Uterus (tissue), 4 donors: Measurements from ENCODE around the gene MKKS. TPM values are rescaled to one million over a fixed set of nuclear protein-coding genes. Genes with fewer than 3 reads are reported as not detected.

Experiments used
- DNase-seq, 2 donors: peaks; one replicate each; pipeline ENCODE4 v3.0.0-alpha.2; 2019 to 2020
- H3K27ac ChIP-seq, 2 donors: fragments of 200-600 bp; sonication (generic); 1 replicate in 1 of 2; 2 replicates in 1 of 2; pipeline ENCODE4 v1.5.1; 2016 to 2018
- H3K27me3 ChIP-seq, 2 donors: fragments of 200-600 bp; sonication (generic); one replicate each; pipeline ENCODE4 v1.5.1; 2018 to 2019; ENCODE audit warnings: control low read depth in 1 of 2
- H3K36me3 ChIP-seq, 2 donors: fragments of 200-600 bp; sonication (generic); one replicate each; pipeline ENCODE4 v1.5.1; 2019; ENCODE audit warnings: control low read depth in 1 of 2
- H3K4me1 ChIP-seq, 2 donors: fragments of 200-600 bp; sonication (generic); one replicate each; pipeline ENCODE4 v1.5.1; 2018 to 2019; ENCODE audit warnings: control low read depth in 1 of 2
- H3K4me3 ChIP-seq, 2 donors: fragments of 200-600 bp; sonication (generic); 1 replicate in 1 of 2; 2 replicates in 1 of 2; pipeline ENCODE4 v1.5.1; 2018 to 2019; ENCODE audit warnings: mild to moderate bottlenecking in 1 of 2
- H3K9me3 ChIP-seq, 2 donors: fragments of 200-600 bp; sonication (generic); one replicate each; pipeline ENCODE4 v1.5.1; 2019; ENCODE audit warnings: control low read depth in 1 of 2
- CTCF ChIP-seq, 4 experiments: fragments of 200-600 bp in 2 of 4; fragments of 450-650 bp in 2 of 4; sonication (generic) in 2 of 4; IDR thresholded peaks; one replicate each; pipeline ENCODE4 v1.5.1; 2016 to 2019; ENCODE audit warnings: antibody characterized with exemption in 4 of 4, mild to moderate bottlenecking in 2 of 4, moderate library complexity in 1 of 4
- POLR2A ChIP-seq, 2 donors: fragments of 450-650 bp; IDR thresholded peaks; one replicate each; pipeline ENCODE4 v1.6.1; 2016; ENCODE audit warnings: antibody characterized with exemption in 2 of 2, mild to moderate bottlenecking in 1 of 2, moderate library complexity in 1 of 2
- intact Hi-C: fragments of 100-400 bp; cut with DNase I; formaldehyde crosslinking; loops from one replicate; pipeline ENCODE4 v1.15.1; 2023; ENCODE audit warnings: low total_unique reads
- total RNA-seq, 4 donors: library from RNA; depleted of rRNA in 3 of 4; stranded (reverse); fragments of >200 nt in 3 of 4; gene quantifications; one replicate each; pipeline versions ENCODE4 v1.1.0 to v1.2.4, GENCODE V29; 2014 to 2023
- donor health status: DM: yes; HTN: yes; CAD: no.

MKKS gene
- total RNA-seq, 4 donors from 2014 or later = 15.9 to 27.9 (median 20.3) TPM

GRCh38 chr20:10476319-10476724 is 42.3 kb upstream of the MKKS start:
- TF ChIP-seq CTCF (IDR thresholded peaks at IDR 0.05) (no peak), POLR2A (IDR thresholded peaks at IDR 0.05) (no peak)
- no peak overlapping the region for H3K4me3 ChIP-seq
- intact Hi-C loops = no loop called here
- H3K36me3 ChIP-seq = no peaks in the 10 kb centered on the region
- H3K27me3 ChIP-seq = no peaks in the 10 kb centered on the region
- H3K27ac ChIP-seq = no peak overlapping the region
- H3K9me3 ChIP-seq = no peaks in the 10 kb centered on the region
- H3K4me1 ChIP-seq = no peaks in the 10 kb centered on the region
- DNase-seq = no peak

GRCh38 chr20:10475225-10475624 is 41.2 kb upstream of the MKKS start:
- H3K4me1 ChIP-seq = no peaks in the 10 kb centered on the region
- intact Hi-C loops = no loop called here

GRCh38 chr20:10474606-10475184 is 40.7 kb upstream of the MKKS start:
- intact Hi-C loops = no loop called here
- no peaks in the 10 kb centered on the region for H3K36me3 ChIP-seq
- no peaks in the 10 kb centered on the region for H3K4me1 ChIP-seq
- no peak for TF ChIP-seq POLR2A (IDR thresholded peaks at IDR 0.05)
- TF ChIP-seq CTCF (IDR thresholded peaks at IDR 0.05) = no peak
- no peak overlapping the region for H3K4me3 ChIP-seq
- peak overlapping the region in 1 of 2 donors; percentile 8 for H3K27ac ChIP-seq
- H3K9me3 ChIP-seq = no peaks in the 10 kb centered on the region
- peak in 1 of 2 donors; percentile 28 for DNase-seq
- no peaks in the 10 kb centered on the region for H3K27me3 ChIP-seq

More at GRCh38 chr20:10475225-10475624, 41.2 kb upstream of the MKKS start:
- Histone ChIP-seq H3K4me3 (no peak overlapping the region), H3K36me3 (no peaks in the 10 kb centered on the region), H3K9me3 (no peaks in the 10 kb centered on the region), H3K27me3 (no peaks in the 10 kb centered on the region), H3K27ac (peak overlapping the region in 1 of 2 donors; percentile 8)
- TF ChIP-seq POLR2A (IDR thresholded peaks at IDR 0.05) (no peak), CTCF (IDR thresholded peaks at IDR 0.05) (no peak)
- no peak for DNase-seq

GRCh38 chr20:10472871-10473270 is 38.8 kb upstream of the MKKS start:
- no peaks in the 10 kb centered on the region for H3K4me1 ChIP-seq
- no peaks in the 10 kb centered on the region for H3K36me3 ChIP-seq
- H3K27ac ChIP-seq = peak overlapping the region in 1 of 2 donors; percentile 35
- intact Hi-C loops = no loop called here
- no peaks in the 10 kb centered on the region for H3K9me3 ChIP-seq
- H3K27me3 ChIP-seq = no peaks in the 10 kb centered on the region
- TF ChIP-seq CTCF (IDR thresholded peaks at IDR 0.05) (no peak), POLR2A (IDR thresholded peaks at IDR 0.05) (no peak)
- DNase-seq = no peak
- no peak overlapping the region for H3K4me3 ChIP-seq

GRCh38 chr20:10470276-10470675 is 36.3 kb upstream of the MKKS start:
- H3K36me3 ChIP-seq = no peaks in the 10 kb centered on the region
- no peak for DNase-seq
- no peaks in the 10 kb centered on the region for H3K9me3 ChIP-seq
- TF ChIP-seq CTCF (IDR thresholded peaks at IDR 0.05) (no peak), POLR2A (IDR thresholded peaks at IDR 0.05) (no peak)
- H3K4me3 ChIP-seq = no peak overlapping the region
- no peaks in the 10 kb centered on the region for H3K4me1 ChIP-seq
- no peaks in the 10 kb centered on the region for H3K27me3 ChIP-seq
- intact Hi-C loops = no loop called here
- no peak overlapping the region for H3K27ac ChIP-seq
